ENCODE results near the gene SYNGR3.
A peak's percentile ranks its signal among the peaks of the same experiment; 100 is the strongest.

Gene SYNGR3

DNA sequence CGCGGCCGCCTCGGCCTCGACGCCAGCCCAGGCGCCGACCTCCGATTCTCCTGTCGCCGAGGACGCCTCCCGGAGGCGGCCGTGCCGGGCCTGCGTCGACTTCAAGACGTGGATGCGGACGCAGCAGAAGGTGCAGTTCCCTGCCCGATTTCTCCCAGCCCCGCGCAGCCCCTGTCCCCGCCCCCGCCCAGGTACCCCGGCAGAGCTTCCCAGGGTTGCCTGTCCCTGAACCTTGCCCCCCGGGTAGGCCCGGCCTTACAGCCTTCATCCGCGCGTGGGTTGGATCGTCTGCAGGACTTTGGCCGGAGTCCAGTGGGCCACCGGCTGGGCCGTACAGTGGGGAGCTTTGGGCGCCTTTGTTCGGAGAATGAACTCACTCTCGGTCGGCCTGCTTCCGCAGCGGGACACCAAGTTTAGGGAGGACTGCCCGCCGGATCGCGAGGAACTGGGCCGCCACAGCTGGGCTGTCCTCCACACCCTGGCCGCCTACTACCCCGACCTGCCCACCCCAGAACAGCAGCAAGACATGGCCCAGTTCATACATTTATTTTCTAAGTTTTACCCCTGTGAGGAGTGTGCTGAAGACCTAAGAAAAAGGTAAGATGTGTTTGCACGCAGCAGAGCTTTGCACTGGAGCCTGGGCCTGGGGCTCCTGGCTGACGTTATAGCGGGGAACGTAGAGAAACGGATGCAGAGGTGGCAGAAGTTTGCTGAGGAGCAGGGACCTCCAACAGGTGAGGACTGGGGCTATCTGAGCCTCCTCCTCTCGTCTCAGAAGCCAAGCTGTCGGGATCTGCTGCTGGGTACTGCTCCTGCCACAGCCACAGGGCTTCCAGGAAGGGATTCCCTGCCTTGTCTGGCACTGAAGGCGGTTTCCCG lies 5.2 kb upstream of the SYNGR3 start:
- peak overlapping the region; percentile 63 for H3K4me3 ChIP-seq (ENCODE audit: low read depth, low read length)
- in situ Hi-C loops (cut with HindIII; ENCODE audit: low sequenced_read_pairs) = loop anchor here (5.0 kb wide), 1 partner anchor 53 kb away; no protein-coding TSS in a partner anchor
- TF ChIP-seq, protein P1, sequence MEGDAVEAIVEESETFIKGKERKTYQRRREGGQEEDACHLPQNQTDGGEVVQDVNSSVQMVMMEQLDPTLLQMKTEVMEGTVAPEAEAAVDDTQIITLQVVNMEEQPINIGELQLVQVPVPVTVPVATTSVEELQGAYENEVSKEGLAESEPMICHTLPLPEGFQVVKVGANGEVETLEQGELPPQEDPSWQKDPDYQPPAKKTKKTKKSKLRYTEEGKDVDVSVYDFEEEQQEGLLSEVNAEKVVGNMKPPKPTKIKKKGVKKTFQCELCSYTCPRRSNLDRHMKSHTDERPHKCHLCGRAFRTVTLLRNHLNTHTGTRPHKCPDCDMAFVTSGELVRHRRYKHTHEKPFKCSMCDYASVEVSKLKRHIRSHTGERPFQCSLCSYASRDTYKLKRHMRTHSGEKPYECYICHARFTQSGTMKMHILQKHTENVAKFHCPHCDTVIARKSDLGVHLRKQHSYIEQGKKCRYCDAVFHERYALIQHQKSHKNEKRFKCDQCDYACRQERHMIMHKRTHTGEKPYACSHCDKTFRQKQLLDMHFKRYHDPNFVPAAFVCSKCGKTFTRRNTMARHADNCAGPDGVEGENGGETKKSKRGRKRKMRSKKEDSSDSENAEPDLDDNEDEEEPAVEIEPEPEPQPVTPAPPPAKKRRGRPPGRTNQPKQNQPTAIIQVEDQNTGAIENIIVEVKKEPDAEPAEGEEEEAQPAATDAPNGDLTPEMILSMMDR (IDR thresholded peaks at IDR 0.05; ENCODE audit: low read depth, low read length, missing control alignments) = no peak
- DNase-seq (ENCODE audit: low read depth) = no peak

DNA sequence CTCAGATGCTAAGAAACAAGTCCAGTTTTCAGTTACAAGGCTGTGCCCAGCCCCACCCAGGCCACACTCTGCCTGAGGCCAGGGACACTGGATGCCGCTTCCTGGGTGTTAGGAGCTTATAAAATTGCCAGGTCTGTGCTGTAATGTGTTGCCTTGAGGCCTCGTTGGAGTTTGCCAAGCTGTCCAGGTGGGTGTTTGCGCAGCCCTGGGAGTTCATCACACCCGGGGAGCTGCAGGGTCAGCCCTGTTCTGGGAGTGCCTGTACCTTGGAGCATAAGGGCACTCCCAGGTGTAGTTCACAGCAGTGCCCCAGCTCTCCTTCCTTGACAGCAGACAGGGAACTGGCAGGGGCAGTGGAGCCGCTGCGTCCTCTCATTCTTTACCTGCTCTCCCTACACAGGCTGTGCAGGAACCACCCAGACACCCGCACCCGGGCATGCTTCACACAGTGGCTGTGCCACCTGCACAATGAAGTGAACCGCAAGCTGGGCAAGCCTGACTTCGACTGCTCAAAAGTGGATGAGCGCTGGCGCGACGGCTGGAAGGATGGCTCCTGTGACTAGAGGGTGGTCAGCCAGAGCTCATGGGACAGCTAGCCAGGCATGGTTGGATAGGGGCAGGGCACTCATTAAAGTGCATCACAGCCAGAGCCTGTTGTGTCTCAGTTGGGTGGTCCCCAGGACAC lies 4.2 kb upstream of the SYNGR3 start:
- in situ Hi-C loops (cut with HindIII; ENCODE audit: low sequenced_read_pairs) = no loop called here
- TF ChIP-seq, protein P1 (IDR thresholded peaks at IDR 0.05; ENCODE audit: low read depth, low read length, missing control alignments) = no peak
- DNase-seq (ENCODE audit: low read depth) = no peak
- H3K4me3 ChIP-seq (ENCODE audit: low read depth, low read length) = no peak overlapping the region

DNA sequence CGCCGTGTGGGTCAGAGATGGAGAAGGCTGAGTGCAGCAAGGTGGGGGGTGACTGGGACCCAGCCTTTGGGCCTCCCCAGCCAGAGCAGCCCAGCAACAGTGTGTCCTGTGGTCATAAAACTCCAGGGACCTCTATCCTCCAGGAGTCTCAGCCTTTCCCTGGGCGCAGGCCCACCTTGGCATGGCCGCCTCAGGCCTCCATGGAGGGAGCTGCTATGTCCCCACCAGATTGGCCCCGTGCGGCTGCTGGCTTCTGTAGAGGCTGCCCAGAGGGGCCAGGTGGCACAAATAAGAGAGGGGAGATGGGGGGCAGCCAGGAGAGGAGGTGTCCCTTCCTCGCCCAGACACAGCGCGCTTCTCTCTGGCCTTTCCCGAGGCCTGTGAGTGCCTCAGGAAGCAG lies 2.6 kb upstream of the SYNGR3 start:
- in situ Hi-C loops (cut with HindIII; ENCODE audit: low sequenced_read_pairs) = no loop called here

DNA sequence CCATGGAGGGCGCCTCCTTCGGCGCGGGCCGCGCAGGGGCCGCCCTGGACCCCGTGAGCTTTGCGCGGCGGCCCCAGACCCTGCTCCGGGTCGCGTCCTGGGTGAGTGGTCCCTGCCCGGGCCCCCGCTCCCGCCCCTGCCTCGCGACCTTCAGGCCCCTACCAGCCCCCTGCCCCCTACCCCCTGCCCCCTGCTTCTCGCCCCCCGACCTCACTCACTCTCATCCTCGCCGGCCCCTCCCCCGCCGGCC lies 256 bp downstream of the SYNGR3 start:
- peak overlapping the region; percentile 21 for H3K4me3 ChIP-seq (ENCODE audit: low read depth, low read length)
- in situ Hi-C loops (cut with HindIII; ENCODE audit: low sequenced_read_pairs) = no loop called here
- TF ChIP-seq, protein P1 (IDR thresholded peaks at IDR 0.05; ENCODE audit: low read depth, low read length, missing control alignments) = no peak
- DNase-seq (ENCODE audit: low read depth) = no peak

More for the DNA sequence above, 2.6 kb upstream of the SYNGR3 start:
- no peak overlapping the region for H3K4me3 ChIP-seq (ENCODE audit: low read depth, low read length)
- DNase-seq (ENCODE audit: low read depth) = no peak
- TF ChIP-seq, protein P1 (IDR thresholded peaks at IDR 0.05; ENCODE audit: low read depth, low read length, missing control alignments) = no peak

DNA sequence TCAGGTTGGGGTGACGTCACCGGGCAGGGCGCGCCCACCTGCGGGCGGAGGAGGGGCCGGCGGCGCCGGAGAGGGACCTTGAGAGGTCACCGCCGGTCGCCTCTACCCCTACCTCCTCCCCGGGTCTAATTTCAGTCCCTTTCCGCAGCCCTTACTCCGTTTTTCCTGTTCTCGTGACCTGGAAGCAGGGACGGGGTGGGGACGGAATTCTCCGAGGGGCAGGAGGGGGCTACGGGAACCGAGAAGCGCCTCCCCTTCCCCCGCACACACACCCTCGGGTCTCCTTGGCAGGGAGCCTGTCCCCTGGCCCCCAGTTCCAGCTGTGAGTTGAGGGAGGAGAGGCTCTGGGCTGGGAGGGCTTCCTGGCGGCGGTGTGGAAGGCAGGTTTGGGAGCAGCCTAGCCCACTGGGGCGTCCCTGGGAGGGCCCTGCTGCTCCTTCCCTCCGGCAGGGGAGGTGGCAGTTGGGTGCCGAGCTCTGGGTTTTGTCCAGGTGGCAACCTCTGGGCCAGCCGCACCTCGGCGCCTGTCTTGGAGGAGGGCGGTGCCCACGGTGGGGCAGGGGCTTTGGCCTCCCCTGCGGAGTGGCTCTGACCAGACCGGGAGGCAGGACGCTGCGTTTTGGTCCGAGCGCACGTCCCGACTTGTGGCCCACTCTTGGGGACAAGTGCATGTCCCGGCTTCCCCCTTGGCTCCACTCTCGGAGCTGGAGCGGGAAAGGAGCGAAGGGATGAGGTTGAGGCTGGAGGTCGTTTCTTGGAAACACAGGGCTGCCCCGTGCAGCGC lies 773 bp downstream of the SYNGR3 start:
- H3K4me3 ChIP-seq (ENCODE audit: low read depth, low read length) = peak overlapping the region; percentile 21
- no peak for DNase-seq (ENCODE audit: low read depth)
- in situ Hi-C loops (cut with HindIII; ENCODE audit: low sequenced_read_pairs) = no loop called here
- TF ChIP-seq, protein P1 (IDR thresholded peaks at IDR 0.05; ENCODE audit: low read depth, low read length, missing control alignments) = no peak

DNA sequence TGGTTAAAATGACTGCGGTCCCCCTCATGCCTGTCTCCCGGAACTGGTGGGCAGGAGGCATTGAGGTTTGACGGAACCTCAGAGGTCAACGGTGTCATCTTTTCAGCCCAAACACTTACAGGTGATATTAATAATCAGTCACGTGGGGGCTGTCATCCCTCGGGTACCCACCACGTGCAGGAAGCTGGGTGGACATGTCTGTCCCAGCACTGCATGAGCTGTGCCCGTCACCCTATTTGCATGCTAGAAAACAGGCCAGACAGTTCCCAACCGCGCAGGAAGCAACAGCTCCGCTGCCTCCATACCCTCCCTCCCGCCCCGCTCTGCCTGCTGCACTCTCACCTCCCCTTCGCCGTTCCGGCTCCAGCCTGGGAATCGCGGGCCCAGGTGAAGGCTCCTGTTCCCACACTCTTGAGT lies 1.4 kb downstream of the SYNGR3 start:
- TF ChIP-seq, protein P1 (IDR thresholded peaks at IDR 0.05; ENCODE audit: low read depth, low read length, missing control alignments) = no peak
- in situ Hi-C loops (cut with HindIII; ENCODE audit: low sequenced_read_pairs) = no loop called here
- DNase-seq (ENCODE audit: low read depth) = no peak
- no peak overlapping the region for H3K4me3 ChIP-seq (ENCODE audit: low read depth, low read length)
